C1 segment of cervical spinal cord (tissue), 14 donors: ENCODE data around the gene TST.

Experiments used
- DNase-seq, 14 donors: peaks; one replicate each; lab custom pipeline; 2025; lab: John Stamatoyannopoulos, UW

TST gene

DNA sequence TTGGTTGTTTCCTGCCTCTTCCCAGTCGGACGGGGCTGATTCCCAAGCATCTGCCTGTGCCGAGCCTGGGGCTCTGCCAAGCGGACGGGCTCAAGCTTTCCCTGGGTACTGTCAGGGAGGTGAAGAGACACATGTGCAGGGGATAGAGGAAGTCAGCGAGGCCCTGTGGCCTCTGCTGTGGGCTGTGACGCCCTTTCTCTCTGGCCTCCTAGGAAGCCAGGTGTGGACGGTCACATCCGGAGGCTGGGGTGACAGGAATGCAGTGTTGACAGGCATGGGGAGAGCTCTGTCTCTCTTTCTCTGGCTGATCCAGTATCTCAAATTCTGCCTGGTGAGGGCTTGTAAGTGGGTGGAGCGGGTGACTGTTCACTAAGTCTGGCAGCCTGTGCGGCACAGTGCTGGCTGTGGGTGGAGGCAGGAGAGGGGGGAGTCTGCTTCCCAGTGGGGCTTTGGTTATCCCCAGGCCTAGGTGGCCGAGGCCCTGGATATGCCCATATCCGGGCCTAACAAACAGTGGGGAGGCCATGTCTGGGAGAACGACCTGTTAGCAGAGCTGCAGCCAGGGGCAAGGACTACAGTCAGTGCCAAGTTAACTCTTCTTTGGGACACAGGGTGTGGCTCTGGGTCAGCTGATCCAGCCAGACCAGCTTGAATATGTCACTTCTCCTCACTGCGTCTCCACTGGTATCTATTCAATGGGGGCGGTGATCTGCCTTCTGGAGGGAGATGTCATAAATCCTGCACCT lies 34.2 kb upstream of the TST start:
- DNase-seq: no peak

GRCh38 chr22:37052386-37053309 lies 33.4 kb upstream of the TST start:
- peak in 1 of 14 donors; percentile 12 for DNase-seq

DNA sequence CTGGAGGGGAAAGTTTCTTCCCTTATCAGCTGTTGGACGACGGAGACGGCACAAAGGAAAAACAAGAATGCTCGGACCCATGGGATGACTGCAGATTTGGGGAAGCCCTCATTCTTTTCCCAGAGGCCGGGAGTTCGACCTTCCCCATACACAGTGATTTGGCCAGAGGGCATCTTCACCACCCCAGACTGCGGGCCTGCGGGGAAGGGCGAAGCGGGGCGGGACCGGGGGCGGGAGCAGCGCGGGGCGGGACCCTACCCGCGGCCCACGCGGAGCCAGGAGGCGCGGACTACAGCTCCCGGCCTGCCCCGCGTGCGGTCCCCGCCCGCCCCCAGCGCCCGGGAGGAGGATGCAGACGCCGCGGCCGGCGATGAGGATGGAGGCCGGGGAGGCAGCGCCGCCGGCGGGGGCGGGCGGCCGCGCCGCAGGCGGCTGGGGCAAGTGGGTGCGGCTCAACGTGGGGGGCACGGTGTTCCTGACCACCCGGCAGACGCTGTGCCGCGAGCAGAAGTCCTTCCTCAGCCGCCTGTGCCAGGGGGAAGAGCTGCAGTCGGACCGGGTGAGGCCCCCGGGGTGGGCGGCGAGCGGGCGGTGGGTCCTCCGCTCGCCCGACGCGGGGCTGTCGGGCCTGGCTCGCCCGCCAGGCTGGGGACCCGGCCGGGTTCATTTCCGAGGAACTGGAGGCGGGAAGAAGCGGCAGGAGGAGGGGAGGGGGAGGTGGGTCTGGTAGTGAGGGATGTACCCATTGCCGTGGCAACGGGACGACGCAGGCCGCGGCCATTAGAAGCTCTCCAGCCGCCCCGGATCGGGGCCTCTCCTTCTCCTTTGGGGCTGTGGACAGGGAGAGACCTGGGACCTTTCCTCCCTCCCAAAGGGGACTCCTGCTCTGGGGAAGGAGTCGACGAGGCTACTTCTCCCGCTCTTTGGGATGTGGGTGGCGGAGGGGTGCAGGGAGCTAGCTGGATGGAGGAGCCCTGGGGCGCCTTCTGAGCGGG lies 32.4 kb upstream of the TST start, which contains the start of gene KCTD17:
KCTD17 (plus strand) TSS at position 352 of the 995 bp plus-strand sequence; CDS start at position 371, 19 bp downstream.
- peak in 12 of 14 donors; percentile 11 to 80 (median 36) for DNase-seq

GRCh38 chr22:37050913-37051312 lies 31.7 kb upstream of the TST start:
- DNase-seq: no peak

GRCh38 chr22:37049224-37049623 lies 30.0 kb upstream of the TST start:
- DNase-seq: no peak

GRCh38 chr22:37048133-37048532 lies 28.9 kb upstream of the TST start:
- no peak for DNase-seq

DNA sequence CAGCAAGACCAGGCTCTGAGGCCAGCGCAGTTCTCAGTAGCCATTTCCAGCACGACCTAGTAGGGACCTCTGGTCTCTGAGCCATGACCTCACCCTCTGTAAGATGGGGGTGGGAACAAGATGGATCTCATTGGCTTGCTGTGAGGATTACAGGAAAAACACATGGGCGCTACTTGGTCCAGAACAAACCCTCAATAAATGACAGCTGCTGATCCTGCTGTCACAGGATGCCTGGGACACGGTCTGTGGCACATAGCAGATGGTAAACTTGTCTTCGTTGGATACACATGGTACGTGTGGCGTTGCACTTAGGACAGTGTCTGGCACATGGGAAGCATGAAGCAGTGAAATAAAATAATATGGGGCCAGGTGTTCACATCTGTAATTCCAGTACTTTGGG lies 27.8 kb upstream of the TST start:
- DNase-seq: no peak

DNA sequence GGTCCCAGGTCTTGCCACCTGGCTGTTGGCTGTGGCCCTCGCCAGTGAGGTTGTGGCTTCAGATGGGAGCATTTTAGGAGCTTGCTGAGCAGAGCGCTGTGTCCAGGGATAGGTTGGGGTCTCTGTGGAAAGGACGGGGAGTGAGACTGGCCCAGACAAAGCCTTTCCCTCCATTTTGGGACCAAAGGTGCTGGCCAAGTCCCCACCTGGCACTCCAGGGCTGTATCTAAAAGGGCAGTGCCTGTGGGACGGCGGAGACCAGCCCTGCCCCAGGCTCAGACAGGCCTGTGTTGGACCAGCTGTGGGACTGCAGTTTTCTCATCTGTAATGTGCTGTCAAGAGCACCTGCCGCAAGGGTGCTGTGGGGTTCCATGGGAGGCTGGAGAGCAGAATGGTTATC lies 27.3 kb upstream of the TST start:
- no peak for DNase-seq

GRCh38 chr22:37045958-37046357 lies 26.7 kb upstream of the TST start:
- DNase-seq: no peak

DNA sequence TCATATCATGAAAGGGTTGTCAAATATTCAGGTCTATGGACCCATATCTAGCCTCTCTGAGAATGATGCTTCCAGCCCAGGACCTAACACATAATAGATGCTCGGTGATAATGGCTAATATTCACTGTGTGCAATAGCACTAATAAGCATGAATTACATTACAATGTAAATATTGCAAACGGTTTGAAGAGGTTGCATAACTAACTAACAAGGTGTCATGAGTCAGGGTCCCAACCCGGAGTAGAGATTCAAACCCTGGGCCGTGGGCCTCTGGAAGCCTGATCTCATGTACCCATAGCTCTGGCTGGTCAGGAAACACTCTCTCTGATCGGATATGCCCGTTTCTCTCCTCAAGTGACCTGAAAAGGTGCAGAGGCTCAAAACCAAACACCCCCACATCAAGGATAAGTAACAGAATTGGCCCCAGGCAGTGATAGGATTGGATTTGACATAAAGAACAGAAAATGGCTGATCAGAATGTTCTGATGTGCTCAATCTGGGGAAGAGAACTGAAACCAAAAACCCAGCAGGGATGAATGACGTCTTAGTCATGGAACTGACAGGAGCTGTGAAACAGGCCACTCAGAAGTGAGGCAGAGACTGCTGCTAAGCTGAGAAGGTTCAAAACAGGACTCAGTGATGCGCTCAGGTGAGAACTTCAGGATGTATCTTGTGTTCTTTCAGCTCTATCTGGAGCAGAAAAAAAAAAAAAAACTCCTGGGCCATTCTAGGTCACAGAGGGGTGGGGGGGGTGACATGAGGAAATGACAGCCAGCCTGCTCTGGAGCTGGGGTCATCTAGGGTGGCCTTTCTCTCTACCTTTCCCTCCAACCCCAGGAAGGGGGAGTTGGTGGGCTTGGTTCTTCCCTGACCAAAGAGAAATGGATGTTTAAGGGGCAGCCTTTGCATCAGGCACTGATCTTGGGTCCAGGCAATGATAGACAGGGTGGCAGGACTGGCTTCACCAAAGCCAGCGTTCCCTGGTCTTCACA lies 25.7 kb upstream of the TST start:
- DNase-seq: no peak

DNA sequence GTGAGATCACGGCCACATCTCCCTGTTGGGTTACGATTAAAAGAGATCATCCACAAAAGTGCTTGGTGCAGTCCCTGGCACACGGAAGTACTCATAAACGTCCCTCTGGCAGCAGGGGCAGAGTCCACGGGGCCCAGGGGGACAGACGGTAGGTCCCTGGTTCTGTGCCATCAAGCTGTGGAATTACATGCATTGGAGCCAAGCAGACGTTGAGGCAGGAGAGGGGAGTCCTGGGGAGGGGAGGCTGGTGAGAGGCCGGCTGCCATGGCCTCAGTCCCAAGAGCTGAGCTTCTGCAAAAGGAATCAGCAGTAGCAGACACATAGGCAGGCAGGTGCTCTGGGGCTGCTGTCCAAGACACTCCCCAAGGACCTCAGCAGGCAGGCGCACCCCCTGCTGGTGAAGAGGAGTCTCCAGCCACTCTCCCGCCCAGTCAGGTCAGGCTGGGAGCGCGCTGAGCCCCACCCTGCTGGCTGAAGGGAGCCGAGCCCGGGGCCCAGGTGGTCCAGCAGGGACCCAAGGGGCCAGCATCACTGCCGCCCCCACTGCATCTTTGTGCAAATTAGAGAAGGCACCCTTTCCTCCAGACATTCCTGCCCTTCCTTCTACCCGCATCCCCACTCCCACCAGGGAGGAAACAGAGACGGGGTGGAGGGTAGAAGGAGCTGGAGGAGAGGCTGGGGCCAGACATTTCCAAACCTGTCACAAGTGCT lies 24.7 kb upstream of the TST start:
- no peak for DNase-seq

GRCh38 chr22:37043209-37043827 lies 24.1 kb upstream of the TST start:
- DNase-seq: no peak

DNA sequence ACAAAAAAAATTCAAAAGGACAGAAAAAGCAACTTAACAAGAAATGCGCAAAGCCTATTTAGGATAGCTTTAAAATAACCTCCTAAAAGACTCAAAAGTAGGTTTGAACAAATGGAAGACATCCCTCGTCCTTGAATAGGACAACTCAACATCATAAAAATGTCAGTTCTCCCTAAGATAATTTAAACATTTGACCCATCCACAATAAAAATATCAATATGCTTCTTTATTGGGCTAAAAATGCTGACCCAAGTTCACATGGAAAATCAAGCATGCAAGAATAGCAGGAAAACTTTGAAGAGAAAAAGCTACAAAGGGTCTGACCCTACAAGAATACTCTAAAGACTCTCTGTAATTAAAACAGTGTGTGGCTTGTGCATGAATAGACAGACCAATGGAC lies 20.2 kb upstream of the TST start:
- DNase-seq: no peak

- no peak for DNase-seq
These were observed 18.4 kb upstream of the TST start for GRCh38 chr22:37037669-37038068.

DNA sequence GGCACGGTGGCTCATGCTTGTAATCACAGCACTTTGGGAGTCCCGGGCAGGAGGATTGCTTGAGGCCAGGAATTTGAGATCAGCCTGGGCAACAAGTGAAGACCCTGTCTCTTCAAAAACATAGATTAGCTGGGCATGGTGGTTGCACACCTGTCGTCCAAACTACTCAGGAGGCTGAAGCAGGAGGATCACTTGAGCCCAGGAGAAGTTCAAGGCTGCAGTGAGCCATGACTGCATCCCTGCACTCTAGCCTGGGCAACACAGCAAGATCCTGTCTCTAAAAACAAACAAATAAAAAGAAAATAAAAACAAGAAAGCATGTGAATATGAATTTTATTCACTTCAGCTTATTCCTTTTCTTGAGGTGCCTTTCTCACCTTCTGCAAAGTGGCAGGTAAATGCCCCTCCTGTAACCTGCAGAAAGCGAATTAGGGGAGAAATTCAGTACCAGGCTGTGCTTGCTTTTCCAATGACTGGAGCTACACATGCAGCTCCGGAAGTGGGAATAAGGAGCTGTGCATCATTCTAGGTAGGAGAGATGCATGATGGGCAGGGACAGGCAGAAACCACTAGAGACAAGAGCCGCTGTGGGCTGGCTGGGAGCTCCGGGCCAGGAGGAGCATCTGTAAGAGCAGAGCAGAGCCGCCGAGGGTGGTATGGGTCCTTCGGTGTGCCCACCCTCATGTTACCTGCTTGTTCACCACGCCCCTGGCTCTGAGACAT lies 17.6 kb upstream of the TST start:
- DNase-seq: no peak

DNA sequence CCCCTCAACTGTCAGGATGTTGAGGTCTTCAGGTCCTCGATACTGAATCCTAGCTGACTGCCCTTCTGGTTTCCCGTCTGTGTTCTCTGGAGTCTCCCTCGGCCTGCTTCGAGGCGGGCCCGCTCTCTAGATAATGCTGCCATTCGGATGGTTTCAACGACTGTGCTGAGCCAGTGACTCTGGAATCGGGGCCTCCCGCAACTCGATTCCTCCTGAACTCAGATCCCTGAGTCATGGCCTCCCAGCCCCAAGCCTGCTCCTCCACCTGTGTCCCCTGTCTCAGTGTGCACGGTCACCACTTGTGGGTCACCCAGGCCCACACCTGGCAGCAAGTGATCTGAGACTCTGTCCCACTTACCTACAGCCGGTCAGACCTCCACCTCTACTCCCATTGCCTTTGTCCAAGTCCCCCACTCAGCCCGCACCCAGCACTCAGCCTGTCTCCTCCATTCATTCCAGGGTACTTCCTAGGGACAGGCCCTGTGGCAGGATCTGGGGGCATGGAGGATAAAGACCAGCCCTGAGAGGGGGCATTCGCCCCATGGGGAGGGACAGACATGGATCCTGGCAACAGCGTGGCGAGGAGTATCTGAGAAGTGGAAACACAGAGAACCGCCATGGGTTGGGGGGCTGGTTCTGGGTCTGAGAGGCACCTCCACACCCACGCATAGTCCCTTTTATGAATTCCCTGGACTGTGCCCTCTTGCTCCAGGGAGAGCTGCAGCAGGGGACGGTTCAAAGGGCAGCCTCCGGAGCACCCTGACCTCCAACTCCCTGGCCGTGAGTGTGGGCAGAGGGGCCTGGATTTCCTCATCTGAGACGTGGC lies 14.6 kb upstream of the TST start:
- no peak for DNase-seq
